K562 (cell line): Measurements from ENCODE around the gene TAF4. TPM values are rescaled to one million over a fixed set of nuclear protein-coding genes. Genes with fewer than 3 reads are reported as not detected.

Experiments
- ADNP ChIP-seq: fragments of 200-800 bp; sonication (Bioruptor generic); IDR thresholded peaks from 2 replicates; pipeline ENCODE4 v1.6.1; 2016; ENCODE audit warnings: missing genetic modification characterization, missing compliant biosample characterization
- ARID1B ChIP-seq: fragments of 450-650 bp; IDR thresholded peaks from 2 replicates; pipeline ENCODE4 v1.6.1; 2016; ENCODE audit warnings: antibody characterized with exemption, mild to moderate bottlenecking, inconsistent platforms
- HDAC3 ChIP-seq: fragments of 450-650 bp; IDR thresholded peaks from 2 replicates; pipeline ENCODE4 v1.6.1; 2018; ENCODE audit warnings: borderline replicate concordance, mild to moderate bottlenecking, moderate library complexity; ENCODE audit not compliant: partially characterized antibody
- HNRNPLL ChIP-seq: fragments of 200-400 bp; formaldehyde crosslinking; IDR thresholded peaks from 2 replicates; pipeline ENCODE4 v1.6.1; 2017; ENCODE audit warnings: low read length, low read depth, mild to moderate bottlenecking; ENCODE audit not compliant: poor library complexity, severe bottlenecking
- NELFE ChIP-seq: IDR thresholded peaks from 2 replicates; pipeline ENCODE4 v1.6.1; 2011; ENCODE audit warnings: mild to moderate bottlenecking; ENCODE audit not compliant: insufficient read depth, insufficient read length
- RBM22 ChIP-seq: fragments of 200-400 bp; formaldehyde crosslinking; IDR thresholded peaks from 2 replicates; pipeline ENCODE4 v1.6.1; 2018; ENCODE audit warnings: low read length, low read depth; ENCODE audit not compliant: poor library complexity, severe bottlenecking
- ZFP1 ChIP-seq: fragments of 450-650 bp; formaldehyde crosslinking; IDR thresholded peaks from 2 replicates; pipeline ENCODE4 v1.4.0; 2020; ENCODE audit warnings: mild to moderate bottlenecking, mixed read lengths
- ZNF583 ChIP-seq: fragments of 250-450 bp; sonication (Bioruptor Pico); IDR thresholded peaks from 2 replicates; pipeline ENCODE4 v1.4.0; 2020
- polyA plus RNA-seq, 8 experiments: library from polyadenylated mRNA; depleted of rRNA in 4 of 8; stranded (reverse) in 5 of 8; unstranded in 3 of 8; fragments of >200 nt; fragmentation: Nextera tagmentation in 2 of 8; fragmentation: Illumina TruSeq in 1 of 8; extraction: Ambion mirVana in 2 of 8; extraction: Trizol in 1 of 8; gene quantifications; 2 replicates each; pipeline versions ENCODE4 v1.2.1 to v1.2.3, GENCODE V29; 2011 to 2014; ENCODE audit warnings: inconsistent platforms in 1 of 8, missing spikeins in 1 of 8
- total RNA-seq, 7 experiments: library from RNA; depleted of rRNA in 6 of 7; stranded (reverse); fragments of >200 nt in 6 of 7; fragmentation: Illumina TruSeq in 2 of 7; extraction: Trizol in 2 of 7; gene quantifications; 2 replicates each; pipeline versions ENCODE4 v1.2.1 to v1.2.3, GENCODE V29; 2011 to 2021; ENCODE audit warnings: low replicate concordance in 1 of 7
- TF ChIP-seq, protein P1 (sequence below), 2 experiments: fragments of 450-650 bp; IDR thresholded peaks; 2 replicates each; pipeline ENCODE4 v1.6.1; 2016; ENCODE audit warnings: mild to moderate bottlenecking in 2 of 2, borderline replicate concordance in 1 of 2, low read depth in 1 of 2, moderate library complexity in 1 of 2

TAF4 gene
- total and polyA plus RNA-seq, 9 of the 15 experiments (the other 6 are each of a cell fraction or from before 2014, with no cell fraction given), result 0.44 to 28.3 (median 5.6) TPM

DNA sequence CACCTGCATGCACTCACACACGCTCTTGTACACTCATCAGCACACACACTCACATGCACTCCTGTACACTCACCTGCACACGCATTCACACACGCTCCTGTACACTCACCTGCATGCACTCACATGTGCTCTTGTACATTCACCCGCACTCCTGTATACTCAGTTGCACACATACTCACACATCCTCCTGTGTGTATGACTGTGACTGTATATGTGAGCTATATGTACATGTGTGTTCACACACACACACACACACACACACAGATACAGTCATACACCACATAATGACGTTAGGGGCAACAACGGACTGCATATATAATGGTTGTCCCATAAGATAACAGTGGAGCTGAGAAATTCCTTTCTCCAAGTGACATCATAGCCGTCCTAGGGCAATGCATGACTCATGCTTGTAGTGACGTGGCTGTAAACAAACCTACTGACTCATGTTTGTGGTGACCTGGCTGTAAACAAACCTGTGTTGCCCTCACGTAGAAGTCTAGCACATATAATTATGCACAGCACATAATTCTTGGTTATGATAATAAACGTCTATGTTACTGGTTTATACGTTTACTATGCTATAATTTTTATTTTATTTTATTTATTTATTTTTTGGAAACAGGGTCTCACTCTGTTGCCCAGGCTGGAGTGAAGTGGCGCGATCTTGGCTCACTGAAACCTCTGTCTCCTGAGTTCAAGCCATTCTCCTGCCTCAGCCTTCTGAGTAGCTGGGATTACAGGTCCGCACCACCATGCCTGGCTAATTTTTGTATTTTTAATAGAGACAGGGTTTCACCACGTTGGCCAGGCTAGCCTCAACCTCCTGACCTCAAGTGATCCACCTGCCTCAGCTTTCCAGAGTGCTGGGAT is 22.8 kb upstream of the TAF4 start (continued):
- TF ChIP-seq, protein P1, sequence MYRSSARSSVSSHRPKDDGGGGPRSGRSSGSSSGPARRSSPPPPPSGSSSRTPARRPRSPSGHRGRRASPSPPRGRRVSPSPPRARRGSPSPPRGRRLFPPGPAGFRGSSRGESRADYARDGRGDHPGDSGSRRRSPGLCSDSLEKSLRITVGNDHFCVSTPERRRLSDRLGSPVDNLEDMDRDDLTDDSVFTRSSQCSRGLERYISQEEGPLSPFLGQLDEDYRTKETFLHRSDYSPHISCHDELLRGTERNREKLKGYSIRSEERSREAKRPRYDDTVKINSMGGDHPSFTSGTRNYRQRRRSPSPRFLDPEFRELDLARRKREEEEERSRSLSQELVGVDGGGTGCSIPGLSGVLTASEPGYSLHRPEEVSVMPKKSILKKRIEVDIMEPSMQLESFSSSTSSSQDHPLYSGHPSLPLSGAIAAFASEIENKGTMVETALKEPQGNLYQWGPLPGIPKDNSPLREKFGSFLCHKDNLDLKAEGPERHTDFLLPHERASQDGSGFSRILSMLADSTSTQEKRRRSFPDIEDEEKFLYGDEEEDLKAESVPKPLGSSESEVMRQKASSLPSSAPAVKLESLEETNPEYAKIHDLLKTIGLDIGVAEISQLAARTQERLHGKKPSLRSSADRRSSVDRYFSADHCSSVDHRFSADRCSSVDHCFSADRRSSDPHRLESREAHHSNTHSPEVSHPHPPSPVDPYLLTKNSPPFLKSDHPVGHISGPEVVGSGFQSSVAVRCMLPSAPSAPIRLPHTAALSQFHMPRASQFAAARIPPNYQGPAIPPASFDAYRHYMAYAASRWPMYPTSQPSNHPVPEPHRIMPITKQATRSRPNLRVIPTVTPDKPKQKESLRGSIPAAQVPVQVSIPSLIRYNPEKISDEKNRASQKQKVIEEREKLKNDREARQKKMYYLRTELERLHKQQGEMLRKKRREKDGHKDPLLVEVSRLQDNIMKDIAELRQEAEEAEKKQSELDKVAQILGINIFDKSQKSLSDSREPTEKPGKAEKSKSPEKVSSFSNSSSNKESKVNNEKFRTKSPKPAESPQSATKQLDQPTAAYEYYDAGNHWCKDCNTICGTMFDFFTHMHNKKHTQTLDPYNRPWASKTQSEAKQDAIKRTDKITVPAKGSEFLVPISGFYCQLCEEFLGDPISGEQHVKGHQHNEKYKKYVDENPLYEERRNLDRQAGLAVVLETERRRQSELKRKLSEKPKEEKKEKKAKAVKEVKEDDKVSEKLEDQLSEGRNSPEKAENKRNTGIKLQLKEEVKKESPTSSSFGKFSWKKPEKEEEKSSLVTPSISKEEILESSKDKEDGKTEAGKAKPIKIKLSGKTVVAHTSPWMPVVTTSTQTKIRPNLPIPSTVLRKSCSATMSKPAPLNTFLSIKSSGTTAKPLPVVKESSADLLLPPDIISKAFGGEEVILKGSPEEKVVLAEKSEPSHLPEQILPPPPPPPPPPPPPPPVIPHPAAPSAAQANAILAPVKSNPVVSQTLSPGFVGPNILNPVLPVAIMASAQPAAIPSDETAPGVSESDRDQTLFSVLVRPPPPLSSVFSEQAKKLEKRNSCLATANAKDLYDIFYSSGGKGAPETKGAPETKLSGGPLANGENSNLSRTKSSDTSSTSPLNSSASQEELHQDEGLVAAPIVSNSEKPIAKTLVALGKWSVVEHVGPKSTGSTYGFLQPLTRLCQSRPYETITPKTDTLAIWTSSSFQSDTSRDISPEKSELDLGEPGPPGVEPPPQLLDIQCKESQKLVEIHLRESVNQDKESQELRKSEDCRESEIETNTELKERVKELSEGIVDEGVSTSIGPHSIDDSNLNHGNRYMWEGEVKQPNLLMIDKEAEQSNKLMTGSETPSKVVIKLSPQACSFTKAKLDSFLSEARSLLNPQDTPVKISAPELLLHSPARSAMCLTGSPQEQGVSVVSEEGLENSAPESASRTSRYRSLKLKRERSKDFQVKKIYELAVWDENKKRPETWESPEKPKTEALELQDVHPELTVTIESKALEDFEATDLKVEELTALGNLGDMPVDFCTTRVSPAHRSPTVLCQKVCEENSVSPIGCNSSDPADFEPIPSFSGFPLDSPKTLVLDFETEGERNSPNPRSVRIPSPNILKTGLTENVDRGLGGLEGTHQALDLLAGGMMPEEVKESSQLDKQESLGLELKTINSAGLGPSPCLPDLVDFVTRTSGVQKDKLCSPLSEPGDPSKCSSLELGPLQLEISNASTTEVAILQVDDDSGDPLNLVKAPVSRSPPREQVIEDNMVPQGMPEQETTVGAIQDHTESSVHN (IDR thresholded peaks at IDR 0.05; ENCODE audit: borderline replicate concordance in 1 of 2, low read depth in 1 of 2), result peak in 1 of 2 experiments; percentile 98; a peak in 2 of 4 replicates
- TF ChIP-seq ARID1B (peak; percentile 80), ZFP1 (CRISPR knock-in tag) (no peak), NELFE (no peak), HNRNPLL (no peak), HDAC3 (no peak), ZNF583 (CRISPR knock-in tag) (no peak), ADNP (tag) (no peak), RBM22 (no peak)
